DMS 273 (cell line): Measurements from ENCODE around the gene RMP24.
"Not testable (repeated sequence)": the region's sequence is repeated elsewhere in the genome, so short reads cannot be mapped to it uniquely, and the experiment has no call there.

ENCODE experiments used
- DNase-seq: peaks from one replicate; lab custom pipeline; 2025; ENCODE audit not compliant: unreplicated experiment; lab: John Stamatoyannopoulos, UW

The RMP24 gene

GRCh38 chr18:35967866-35968265 lies 4.6 kb upstream of the RMP24 start:
- not testable (repeated sequence) for DNase-seq

DNA sequence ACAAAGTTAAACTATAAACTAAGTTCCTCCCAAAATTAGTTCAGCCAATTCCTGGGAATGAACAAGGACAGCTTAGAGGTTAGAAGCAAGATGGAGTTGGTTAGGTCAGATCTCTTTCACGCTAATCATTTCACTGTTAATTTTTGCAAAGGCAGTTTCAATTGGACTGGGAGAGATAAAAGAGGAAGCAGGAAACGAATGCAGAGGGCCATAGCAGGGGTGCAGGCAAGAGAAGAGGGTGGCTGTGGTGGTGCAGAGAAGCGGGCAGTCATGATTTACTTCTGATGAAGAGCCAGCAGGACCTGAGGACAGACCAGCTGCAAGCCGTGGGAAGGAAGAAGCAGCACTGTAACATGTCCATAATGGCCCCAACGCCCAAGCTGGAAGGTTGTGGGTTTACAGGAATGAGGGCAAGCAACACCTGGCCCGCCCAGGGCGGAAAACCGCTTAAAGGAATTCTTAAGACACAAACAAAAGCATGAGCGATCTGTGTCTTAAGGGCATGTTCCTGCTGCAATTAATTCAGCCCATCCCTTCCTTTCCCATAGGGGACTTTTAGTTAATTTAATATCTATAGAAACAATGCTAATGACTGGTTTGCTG lies 4.1 kb upstream of the RMP24 start:
- no peak for DNase-seq

GRCh38 chr18:35969676-35970075 lies 2.8 kb upstream of the RMP24 start:
- no peak for DNase-seq

DNA sequence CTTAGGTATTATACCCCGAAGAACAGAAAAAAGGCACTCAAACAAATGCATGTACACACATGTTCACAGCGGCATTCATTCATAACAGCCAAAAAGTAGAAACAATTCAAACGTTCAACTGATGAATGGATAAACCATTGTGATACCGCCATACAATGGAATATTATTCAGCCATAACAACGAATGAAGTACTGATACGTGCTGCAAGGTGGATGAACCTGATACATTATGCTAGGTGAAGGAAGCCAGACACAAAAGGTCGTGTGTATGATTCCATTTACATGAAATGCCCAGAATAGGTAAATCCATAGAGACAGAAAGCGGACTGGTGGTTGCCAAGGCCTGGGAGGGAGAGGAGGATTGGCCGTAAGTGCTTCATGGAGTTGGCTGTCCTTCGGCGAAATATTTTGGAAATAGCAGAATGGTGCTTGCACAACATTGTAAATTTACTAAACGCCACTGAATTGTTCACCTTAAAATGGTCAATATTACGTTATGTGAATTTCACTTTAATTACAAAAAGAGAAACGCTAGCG lies 750 bp upstream of the RMP24 start:
- DNase-seq, result peak; percentile 66

DNA sequence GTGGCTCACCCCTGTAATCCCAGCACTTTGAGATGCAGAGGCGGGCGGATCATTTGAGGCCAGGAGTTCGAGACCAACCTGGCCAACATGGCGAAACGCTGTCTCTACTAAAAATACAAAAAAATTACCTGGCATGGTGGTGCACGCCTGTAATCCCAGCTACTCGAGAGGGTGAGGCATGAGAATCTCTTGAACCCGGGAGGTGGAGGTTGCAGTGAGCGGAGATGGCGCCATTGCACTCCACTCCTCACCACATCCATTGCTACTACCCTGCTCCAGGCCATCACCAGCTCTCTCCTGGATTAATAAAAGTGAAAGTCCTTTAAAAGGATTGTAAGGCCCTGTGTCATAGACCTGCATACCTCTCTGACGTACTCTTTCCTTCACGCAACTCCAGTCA lies 1.2 kb downstream of the RMP24 start:
- DNase-seq, result no peak

DNA sequence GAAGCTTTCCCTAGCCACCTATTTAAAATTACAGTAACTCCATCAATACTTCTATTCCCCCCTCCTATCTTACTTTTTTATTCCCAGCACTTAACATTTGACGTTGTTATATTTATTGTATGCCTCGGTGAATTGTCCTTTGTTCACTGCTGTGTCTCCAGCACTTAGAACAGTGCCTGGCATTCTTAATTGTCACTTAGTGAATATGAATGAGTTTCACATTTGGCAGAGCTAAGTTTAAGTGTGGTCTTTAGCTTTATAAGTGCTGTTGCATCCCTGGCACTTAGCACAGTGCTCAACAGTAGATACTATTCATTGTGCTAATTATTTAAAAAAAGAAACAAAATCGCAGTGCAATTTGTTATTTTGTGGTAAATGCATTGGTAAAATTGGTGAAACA lies 1.7 kb downstream of the RMP24 start:
- no peak for DNase-seq

DNA sequence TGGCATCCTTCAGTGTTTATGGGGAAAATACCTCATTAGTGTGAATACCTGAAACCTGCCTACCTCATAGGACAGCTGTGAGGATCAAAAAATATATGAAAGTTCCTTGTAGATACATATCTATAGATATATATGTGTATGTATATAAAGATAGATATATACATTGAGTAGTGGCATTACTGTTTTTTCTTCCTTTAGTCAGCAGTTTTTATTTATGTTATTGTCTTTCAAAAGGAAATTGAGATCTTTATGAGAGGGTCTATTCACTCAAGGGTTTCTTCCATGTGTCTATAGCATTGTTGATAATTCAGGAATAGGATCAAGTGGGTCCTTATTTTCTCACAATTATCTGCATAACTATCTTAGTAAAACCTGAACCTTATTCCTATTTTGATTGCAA lies 6.6 kb downstream of the RMP24 start:
- no peak for DNase-seq

- no peak for DNase-seq
These were observed 10.1 kb downstream of the RMP24 start for GRCh38 chr18:35982409-35983114.

DNA sequence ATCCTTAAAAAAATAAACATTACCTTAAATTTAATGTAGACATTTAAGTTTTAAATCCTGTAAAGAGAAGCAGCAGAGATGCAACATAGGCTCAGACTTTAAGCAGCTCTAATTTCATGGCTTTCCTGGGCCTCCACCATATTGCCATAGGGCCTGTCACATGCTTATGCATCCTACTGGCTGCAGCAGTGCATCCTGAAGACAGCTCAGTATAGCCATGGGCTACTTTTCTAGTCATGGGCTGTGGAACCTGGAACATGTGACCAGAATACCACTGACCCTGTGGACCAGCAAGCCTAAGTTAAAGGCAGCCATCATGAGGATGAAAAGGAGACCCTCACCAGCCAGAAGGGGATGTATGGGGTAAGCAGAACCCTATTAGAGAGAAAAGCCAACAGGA lies 10.7 kb downstream of the RMP24 start:
- no peak for DNase-seq

- DNase-seq, result no peak
These were observed 11.3 kb downstream of the RMP24 start for GRCh38 chr18:35983818-35984217.

DNA sequence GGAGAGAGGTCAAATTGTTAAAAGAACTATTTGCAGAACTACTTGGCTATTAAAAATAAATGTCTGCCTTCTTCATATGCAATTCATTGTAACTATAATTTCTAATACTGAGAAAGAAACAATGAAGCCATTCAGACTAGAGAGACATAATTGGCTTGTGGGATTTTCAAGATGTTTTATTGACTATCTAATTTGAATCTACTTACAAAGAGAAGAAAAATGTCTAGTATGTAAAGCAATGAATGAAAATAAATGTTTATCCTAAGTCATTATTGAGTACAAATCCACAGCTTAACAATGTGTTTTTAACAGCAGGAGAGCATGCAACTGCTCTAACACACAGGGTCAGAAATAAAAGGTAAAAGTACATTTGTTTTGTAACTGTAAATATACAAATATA lies 19.2 kb downstream of the RMP24 start:
- no peak for DNase-seq

DNA sequence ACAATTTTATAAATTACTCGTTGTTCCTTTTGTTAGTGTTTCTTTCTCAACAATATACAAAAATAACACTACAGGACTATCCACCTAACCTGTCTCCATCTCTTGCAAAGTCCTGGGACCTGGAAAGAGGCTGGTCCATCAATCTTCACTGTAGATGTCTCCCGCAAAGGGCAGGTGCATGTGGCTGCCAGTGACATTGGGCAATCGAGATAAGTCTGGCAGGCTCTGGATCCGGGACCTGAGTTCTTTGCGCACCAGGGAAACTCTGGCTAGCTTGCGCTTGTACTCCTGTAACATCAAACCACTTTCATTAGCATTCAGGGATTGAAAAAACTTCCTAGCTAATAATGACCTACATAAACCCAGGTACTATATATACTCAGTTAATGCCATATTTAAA lies 20.5 kb downstream of the RMP24 start:
- DNase-seq, result no peak

GRCh38 chr18:35998967-35999366 lies 26.5 kb downstream of the RMP24 start:
- DNase-seq, result peak; percentile 38

DNA sequence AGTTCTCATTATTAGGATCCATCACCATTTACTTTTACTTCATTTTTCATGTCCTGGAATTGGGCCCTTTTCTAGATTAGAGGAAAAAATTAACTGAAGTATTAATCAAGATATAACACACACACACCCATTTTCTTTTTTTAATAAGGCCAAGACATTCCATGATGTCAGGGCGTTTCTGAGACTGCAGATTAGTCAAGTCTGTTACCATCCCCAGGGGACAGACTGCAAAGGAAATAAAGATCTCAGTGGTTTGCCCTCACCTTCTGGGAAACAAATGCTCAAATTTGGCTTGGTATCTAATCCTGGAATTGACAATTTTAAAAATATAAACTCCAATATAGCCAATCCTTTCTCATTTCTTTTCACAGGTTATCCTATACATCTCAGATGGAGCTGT lies 27.4 kb downstream of the RMP24 start:
- no peak for DNase-seq

DNA sequence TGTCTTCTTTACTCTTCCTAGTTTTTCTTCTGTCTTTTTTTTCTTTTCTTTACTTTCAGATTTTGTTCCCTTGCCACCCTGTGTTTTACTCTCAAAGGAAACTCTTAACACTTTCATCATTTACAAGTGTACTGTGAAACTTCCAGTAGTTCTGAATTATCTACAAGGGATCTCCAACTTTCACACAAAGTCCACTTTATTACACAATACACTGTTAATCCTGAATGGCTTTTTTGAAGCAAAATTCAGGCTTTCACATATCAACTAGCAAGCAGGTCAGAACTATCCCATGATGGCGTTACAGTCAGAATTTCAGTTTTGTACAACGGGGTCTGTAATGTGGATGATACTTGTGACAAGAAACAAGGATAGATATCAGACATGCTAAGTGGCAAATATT lies 34.5 kb downstream of the RMP24 start:
- DNase-seq, result no peak

DNA sequence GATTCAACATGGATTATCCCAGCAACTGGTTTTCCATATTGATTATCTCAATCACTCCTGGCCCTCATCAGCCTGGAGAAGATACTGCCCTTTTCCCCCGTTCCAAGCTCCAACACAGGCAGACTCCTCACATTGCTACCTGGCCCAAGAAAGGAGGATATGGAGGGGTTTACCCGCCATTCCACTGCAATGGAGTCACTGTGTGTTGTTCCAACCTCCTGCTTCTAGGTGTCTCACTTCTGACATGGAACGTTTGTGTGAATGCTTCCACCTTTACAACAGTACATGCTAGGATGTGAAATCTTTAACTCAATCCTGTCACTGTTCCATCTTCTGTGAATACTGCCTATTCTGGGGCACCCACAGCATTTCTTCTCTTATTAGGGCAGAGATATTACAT lies 36.7 kb downstream of the RMP24 start:
- DNase-seq, result no peak

DNA sequence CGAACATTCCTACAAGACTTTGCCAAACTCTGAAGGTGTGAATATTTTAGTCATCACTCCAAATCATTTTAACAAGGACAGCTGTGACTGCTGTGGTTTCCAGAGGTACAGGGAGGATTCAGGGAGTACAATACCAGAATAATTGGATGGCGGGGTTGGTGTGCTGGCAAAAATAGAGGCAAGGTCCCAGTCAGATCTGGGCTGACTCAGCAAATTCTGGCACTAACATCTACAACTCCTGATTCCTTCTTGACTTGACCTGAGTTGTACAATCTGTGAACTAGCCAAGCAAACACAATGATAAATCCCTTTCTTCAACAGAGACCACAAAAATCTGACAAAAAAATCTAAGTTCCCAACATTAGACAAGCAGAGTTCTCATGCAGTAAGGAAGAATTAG lies 40.4 kb downstream of the RMP24 start:
- DNase-seq, result no peak

GRCh38 chr18:36015629-36016028 lies 43.1 kb downstream of the RMP24 start:
- no peak for DNase-seq

DNA sequence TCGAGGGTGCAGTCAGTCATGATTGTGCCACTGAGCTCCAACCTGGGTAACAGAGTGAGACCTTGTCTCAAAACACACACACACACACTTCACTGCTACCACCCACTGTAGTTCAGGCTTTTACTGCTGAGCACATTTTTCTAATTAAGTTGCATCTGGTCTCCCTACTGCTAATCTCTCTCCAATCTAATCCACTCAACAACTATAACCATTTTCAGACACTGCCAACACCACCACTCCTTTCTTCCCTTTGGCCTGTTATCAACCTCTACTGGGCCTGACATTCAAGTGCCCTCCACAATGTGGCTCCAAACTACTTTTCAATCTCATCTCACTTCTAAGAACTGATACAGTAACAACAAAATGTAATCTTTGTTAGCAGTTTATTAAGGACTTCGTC lies 44.8 kb downstream of the RMP24 start:
- no peak for DNase-seq

DNA sequence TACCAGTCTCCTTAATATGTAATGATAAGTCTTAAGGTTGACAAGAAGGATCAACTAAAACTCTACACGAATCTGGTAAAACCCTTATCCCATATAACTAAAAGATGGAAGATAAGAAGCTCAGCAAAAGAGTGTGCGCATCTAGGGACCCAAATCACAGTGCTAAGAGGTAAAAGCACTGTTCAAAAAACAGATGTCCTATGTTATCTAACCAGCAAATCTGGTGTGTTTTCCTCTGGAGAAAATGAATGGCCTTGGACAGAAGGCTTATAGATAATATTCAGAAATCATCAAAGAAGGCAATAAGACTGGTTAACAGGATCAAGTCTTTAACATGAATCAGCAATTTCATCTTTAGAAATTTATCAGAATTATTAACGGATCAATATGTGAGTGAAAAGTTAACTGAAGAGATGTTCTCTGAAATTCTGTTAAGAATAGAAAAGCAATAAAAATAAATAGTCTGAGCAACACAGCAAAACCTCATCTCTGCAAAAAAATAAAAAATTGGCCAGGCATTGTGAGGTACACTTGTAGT lies 47.8 kb downstream of the RMP24 start:
- no peak for DNase-seq

DNA sequence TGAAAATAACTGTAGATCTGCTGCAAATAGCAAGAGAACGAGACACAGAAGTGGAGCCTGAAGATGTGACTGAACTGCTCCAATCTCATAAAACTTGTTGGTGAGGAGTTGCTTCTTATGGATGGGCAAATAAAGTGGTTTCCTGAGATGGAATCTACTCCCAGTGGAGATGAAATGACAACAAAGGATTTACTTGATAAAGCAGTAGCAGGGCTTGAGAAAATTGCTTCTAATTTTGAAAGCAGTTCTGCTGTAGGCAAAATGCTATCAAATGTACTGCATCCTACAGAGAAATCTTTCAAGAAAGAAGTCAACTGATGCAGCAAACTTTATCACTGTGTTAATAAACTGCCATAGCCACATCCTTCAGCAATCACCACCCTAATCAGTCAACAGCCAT lies 50.9 kb downstream of the RMP24 start:
- DNase-seq, result no peak

DNA sequence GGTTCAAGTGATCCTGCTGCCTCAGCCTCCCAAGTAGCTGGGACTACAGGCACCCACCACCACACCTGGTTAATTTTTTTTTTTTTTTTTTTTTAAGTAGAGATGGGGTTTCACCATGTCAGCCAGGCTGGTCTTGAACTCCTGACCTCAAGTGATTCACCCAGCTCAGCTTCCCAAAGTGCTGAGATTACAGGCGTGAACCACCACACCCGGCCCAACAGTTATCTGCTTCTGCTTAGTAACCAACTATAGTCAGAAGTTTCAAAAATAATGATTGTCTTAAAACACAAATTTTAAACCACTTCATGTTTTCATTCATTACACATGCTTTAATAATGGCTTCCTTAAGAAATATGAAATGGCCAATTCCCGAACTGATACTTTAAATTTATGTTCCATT lies 51.8 kb downstream of the RMP24 start:
- not testable (repeated sequence) for DNase-seq

GRCh38 chr18:36025025-36025424 lies 52.5 kb downstream of the RMP24 start:
- no peak for DNase-seq
